ENCODE measurements around the gene NOL3.
"Not testable (repeated sequence)": the region's sequence is repeated elsewhere in the genome, so short reads cannot be mapped to it uniquely, and the experiment has no call there.

The NOL3 gene

GRCh38 chr16:67170168-67170948, at the start of gene NOL3:
Gene NOL3, plus strand, starts transcription at chr16:67170538.
- DNase-seq (ENCODE audit: extremely low spot score, insufficient read length, low read depth) (no peak), FAIRE-seq (peak; percentile 26)

- not testable (repeated sequence) for FAIRE-seq; DNase-seq (ENCODE audit: extremely low spot score, insufficient read length, low read depth)
Measured at GRCh38 chr16:67122799-67123198, 47.5 kb upstream of the NOL3 start.

- DNase-seq (ENCODE audit: extremely low spot score, insufficient read length, low read depth), result no peak
- FAIRE-seq, result no peak
Measured at GRCh38 chr16:67128417-67128816, 41.9 kb upstream of the NOL3 start.

- no peak for FAIRE-seq
Measured at GRCh38 chr16:67128887-67129286, 41.5 kb upstream of the NOL3 start.

GRCh38 chr16:67129422-67129821, 40.9 kb upstream of the NOL3 start:
- FAIRE-seq (no peak), DNase-seq (ENCODE audit: extremely low spot score, insufficient read length, low read depth) (no peak)

More at GRCh38 chr16:67128887-67129286, 41.5 kb upstream of the NOL3 start:
- DNase-seq (ENCODE audit: extremely low spot score, insufficient read length, low read depth), result no peak

GRCh38 chr16:67137605-67138004, 32.7 kb upstream of the NOL3 start:
- DNase-seq (ENCODE audit: extremely low spot score, insufficient read length, low read depth) (no peak), FAIRE-seq (no peak)

GRCh38 chr16:67141391-67141790, 28.9 kb upstream of the NOL3 start:
- FAIRE-seq (no peak), DNase-seq (ENCODE audit: extremely low spot score, insufficient read length, low read depth) (no peak)

- no peak for FAIRE-seq
- DNase-seq (ENCODE audit: extremely low spot score, insufficient read length, low read depth), result no peak
Measured at GRCh38 chr16:67142342-67142741, 28.0 kb upstream of the NOL3 start.

- no peak for DNase-seq (ENCODE audit: extremely low spot score, insufficient read length, low read depth)
- no peak for FAIRE-seq
Measured at GRCh38 chr16:67144943-67145342, 25.4 kb upstream of the NOL3 start.

- FAIRE-seq, result no peak
Measured at GRCh38 chr16:67145746-67146145, 24.6 kb upstream of the NOL3 start.

GRCh38 chr16:67146523-67147357, 23.6 kb upstream of the NOL3 start:
- no peak for DNase-seq (ENCODE audit: extremely low spot score, insufficient read length, low read depth)
- no peak for FAIRE-seq

More at GRCh38 chr16:67145746-67146145, 24.6 kb upstream of the NOL3 start:
- DNase-seq (ENCODE audit: extremely low spot score, insufficient read length, low read depth), result no peak

- FAIRE-seq, result no peak
- no peak for DNase-seq (ENCODE audit: extremely low spot score, insufficient read length, low read depth)
Measured at GRCh38 chr16:67147437-67148140, 22.7 kb upstream of the NOL3 start.

GRCh38 chr16:67148221-67148620, 22.1 kb upstream of the NOL3 start:
- DNase-seq (ENCODE audit: extremely low spot score, insufficient read length, low read depth) (no peak), FAIRE-seq (no peak)

- no peak for FAIRE-seq
Measured at GRCh38 chr16:67148656-67149275, 21.6 kb upstream of the NOL3 start.

GRCh38 chr16:67149276-67150046, 20.9 kb upstream of the NOL3 start:
- DNase-seq (ENCODE audit: extremely low spot score, insufficient read length, low read depth) (no peak), FAIRE-seq (no peak)

More at GRCh38 chr16:67148656-67149275, 21.6 kb upstream of the NOL3 start:
- no peak for DNase-seq (ENCODE audit: extremely low spot score, insufficient read length, low read depth)

GRCh38 chr16:67150047-67150832, 20.1 kb upstream of the NOL3 start:
- no peak for DNase-seq (ENCODE audit: extremely low spot score, insufficient read length, low read depth)
- FAIRE-seq, result peak; percentile 9

GRCh38 chr16:67150833-67151396, 19.4 kb upstream of the NOL3 start, which contains the start of gene B3GNT9:
Gene B3GNT9, minus strand, starts transcription at chr16:67150998. Its CDS starts 513 bp downstream, at chr16:67150485.
- FAIRE-seq (no peak), DNase-seq (ENCODE audit: extremely low spot score, insufficient read length, low read depth) (no peak)

- no peak for FAIRE-seq
Measured at GRCh38 chr16:67151431-67152097, 18.8 kb upstream of the NOL3 start.

More at GRCh38 chr16:67151431-67152097, 18.8 kb upstream of the NOL3 start:
- DNase-seq (ENCODE audit: extremely low spot score, insufficient read length, low read depth), result no peak
